ENCODE results near the gene OPCML. TPM values are rescaled to one million over a fixed set of nuclear protein-coding genes. Genes with fewer than 3 reads are reported as not detected.
A peak's percentile ranks its signal among the peaks of the same experiment; 100 is the strongest.

Gene OPCML
- total RNA-seq, 1 experiment from 2014 or later: 0.94 TPM

DNA sequence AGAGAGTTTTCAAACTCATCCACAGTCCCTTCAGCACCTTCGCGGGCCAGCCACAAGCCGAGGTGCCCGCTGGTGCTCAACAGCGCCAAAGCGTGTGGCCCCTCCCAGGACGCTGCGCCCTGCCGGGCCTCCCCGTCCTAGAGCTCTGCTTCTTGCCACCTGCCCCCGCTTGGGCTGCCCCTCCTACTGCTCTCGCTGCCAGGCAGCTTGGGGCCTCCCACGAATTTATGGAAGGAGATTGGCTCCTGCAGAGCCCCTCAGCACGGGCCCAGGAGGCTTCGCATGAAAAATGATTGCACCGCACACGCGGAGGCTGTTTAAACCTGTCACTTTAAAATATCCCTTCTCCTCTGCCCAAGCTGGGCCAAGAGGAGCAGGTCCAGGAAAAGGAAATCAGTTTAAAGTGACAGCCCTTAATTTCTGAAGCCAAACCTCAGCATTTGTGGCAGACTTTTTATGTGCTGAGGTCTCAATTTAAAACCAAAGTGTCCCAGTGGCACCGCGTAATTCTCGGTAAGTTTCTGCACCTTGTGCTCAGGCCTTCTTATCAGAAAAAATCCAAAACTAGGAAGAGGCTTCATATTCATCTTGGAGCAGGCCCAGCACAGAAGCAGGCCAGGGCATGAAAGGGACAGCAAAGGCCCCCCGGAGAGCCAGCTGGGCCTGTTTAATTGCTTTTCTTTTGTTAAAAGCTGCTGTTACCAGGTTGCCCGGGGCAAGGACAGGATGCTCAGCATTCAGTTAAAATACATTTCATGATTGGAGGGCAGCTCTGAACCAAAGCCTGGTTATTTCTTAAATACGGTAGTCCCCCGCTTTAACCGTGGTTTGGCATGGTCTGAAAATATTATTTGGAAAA is 303.6 kb downstream of the OPCML start:
- no peaks in the 10 kb centered on the region for H3K27me3 ChIP-seq (ENCODE audit: insufficient read depth, low read length)
- no peak overlapping the region for H2AK5ac ChIP-seq (ENCODE audit: insufficient read length, low read length)
- no peak overlapping the region for H2BK12ac ChIP-seq (ENCODE audit: insufficient read length, low read depth, low read length)
- Mint-ChIP-seq H3K4me1 (peaks cover 33 to 52% of the 10 kb centered on the region in 2 experiments), H3K27me3 (ENCODE audit: low read depth) (peaks cover 57% of the 10 kb centered on the region), H3K9me3 (peaks cover 4 to 7% of the 10 kb centered on the region in 2 experiments), H3K4me3 (peak overlapping the region; percentile 38 to 41; a peak in 3 of 5 replicates), H3K27ac (no peak overlapping the region), H3K36me3 (ENCODE audit: insufficient read depth in 1 of 3, low read depth in 3 of 3) (peaks cover 0 to 4% (median 3%) of the 10 kb centered on the region in 3 experiments; a peak in 6 of 7 replicates)
- no peak overlapping the region for H3K27ac ChIP-seq (ENCODE audit: insufficient read length, low read depth, low read length)
- peaks cover 4% of the 10 kb centered on the region; the same call in 1 of the 2 replicates for H3K4me1 ChIP-seq (ENCODE audit: insufficient read depth, low read length)
- no peak overlapping the region for H4K5ac ChIP-seq (ENCODE audit: insufficient read length, low read depth, low read length)
- H3K79me1 ChIP-seq (ENCODE audit: insufficient read depth, low read depth, low read length, poor library complexity, severe bottlenecking): no peaks in the 10 kb centered on the region
- H3K9me3 ChIP-seq (ENCODE audit: control insufficient read depth, low read depth, low read length): no peaks in the 10 kb centered on the region
- H4K8ac ChIP-seq (replicated peaks; ENCODE audit: insufficient read length, low read depth, low read length): no peak overlapping the region
- peak; percentile 88 for DNase-seq
- H3K14ac ChIP-seq (ENCODE audit: insufficient read depth, low read length): peak overlapping the region; percentile 62; the same call in 1 of the 2 replicates
- H3K56ac ChIP-seq (ENCODE audit: insufficient read length, low read depth, low read length): no peak overlapping the region
- no peak overlapping the region for H2AFZ ChIP-seq (ENCODE audit: low read length)
- TF ChIP-seq, protein P1, sequence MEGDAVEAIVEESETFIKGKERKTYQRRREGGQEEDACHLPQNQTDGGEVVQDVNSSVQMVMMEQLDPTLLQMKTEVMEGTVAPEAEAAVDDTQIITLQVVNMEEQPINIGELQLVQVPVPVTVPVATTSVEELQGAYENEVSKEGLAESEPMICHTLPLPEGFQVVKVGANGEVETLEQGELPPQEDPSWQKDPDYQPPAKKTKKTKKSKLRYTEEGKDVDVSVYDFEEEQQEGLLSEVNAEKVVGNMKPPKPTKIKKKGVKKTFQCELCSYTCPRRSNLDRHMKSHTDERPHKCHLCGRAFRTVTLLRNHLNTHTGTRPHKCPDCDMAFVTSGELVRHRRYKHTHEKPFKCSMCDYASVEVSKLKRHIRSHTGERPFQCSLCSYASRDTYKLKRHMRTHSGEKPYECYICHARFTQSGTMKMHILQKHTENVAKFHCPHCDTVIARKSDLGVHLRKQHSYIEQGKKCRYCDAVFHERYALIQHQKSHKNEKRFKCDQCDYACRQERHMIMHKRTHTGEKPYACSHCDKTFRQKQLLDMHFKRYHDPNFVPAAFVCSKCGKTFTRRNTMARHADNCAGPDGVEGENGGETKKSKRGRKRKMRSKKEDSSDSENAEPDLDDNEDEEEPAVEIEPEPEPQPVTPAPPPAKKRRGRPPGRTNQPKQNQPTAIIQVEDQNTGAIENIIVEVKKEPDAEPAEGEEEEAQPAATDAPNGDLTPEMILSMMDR (conservative IDR thresholded peaks at IDR 0.05): 0 out of 3 replicates have a peak, but pooled peaks have one; percentile 14
- H2BK20ac ChIP-seq (ENCODE audit: low read depth, low read length, poor library complexity, severe bottlenecking): no peak overlapping the region
- H3K23me2 ChIP-seq (ENCODE audit: insufficient read length, low read depth, low read length, poor library complexity, severe bottlenecking): no peaks in the 10 kb centered on the region
- no peak overlapping the region for H2BK15ac ChIP-seq (ENCODE audit: low read depth, low read length)
- H3K23ac ChIP-seq (ENCODE audit: insufficient read length, low read depth, low read length): no peak overlapping the region
- H2BK5ac ChIP-seq (ENCODE audit: insufficient read length, low read length): no peak overlapping the region
- WGBS (ENCODE audit: extremely low coverage, insufficient read length, low lambda C conversion rate): no CpG with 5 or more reads among the region's 26 CpGs
- H3K79me2 ChIP-seq (ENCODE audit: insufficient read depth, low read length): no peaks in the 10 kb centered on the region
- H3K4me2 ChIP-seq (ENCODE audit: insufficient read depth, insufficient read length, low read length): peak overlapping the region; percentile 36
- no peak overlapping the region for H3K9ac ChIP-seq (ENCODE audit: extremely low read depth, insufficient read length, low read length)
- no peak overlapping the region for H4K91ac ChIP-seq (ENCODE audit: insufficient read length, low read depth, low read length)
- H3K18ac ChIP-seq (ENCODE audit: insufficient read length, low read depth, low read length): no peak overlapping the region
- H2BK120ac ChIP-seq (ENCODE audit: low read depth, low read length, poor library complexity, severe bottlenecking): no peak overlapping the region
- H3K4ac ChIP-seq (ENCODE audit: low read depth, low read length): no peak overlapping the region
- no peaks in the 10 kb centered on the region for H4K20me1 ChIP-seq (ENCODE audit: control insufficient read depth, insufficient read depth, insufficient read length)
- H3T11ph ChIP-seq (ENCODE audit: low read length): no peak overlapping the region

Measured in H9 (cell line).